GM23338 (cell line): ENCODE data around the gene ATP9B. TPM values are rescaled to one million over a fixed set of nuclear protein-coding genes. Genes with fewer than 3 reads are reported as not detected.

ENCODE experiments used
- ATAC-seq: fragments of 200-7000 bp; cut with Tn5 transposase; 3 replicates; pipeline ENCODE4 v1.9.1; 2020
- DNase-seq: peaks from one replicate; pipeline ENCODE4 v3.0.0-alpha.2; 2015; ENCODE audit warnings: low spot score
- H2AFZ ChIP-seq: fragments of 200-600 bp; sonication (generic); 2 replicates; pipeline ENCODE4 v1.8.0; 2016; ENCODE audit warnings: antibody characterized with exemption, mild to moderate bottlenecking, moderate library complexity
- H3F3A ChIP-seq: fragments of 200-600 bp; sonication (generic); replicated peaks from 2 replicates; pipeline ENCODE4 v1.8.0; 2017; ENCODE audit warnings: antibody characterized with exemption, mixed run types, low read depth
- H3K27ac ChIP-seq: fragments of 200-600 bp; sonication (generic); 2 replicates; pipeline ENCODE4 v1.6.1; 2016; ENCODE audit warnings: low read depth
- H3K27me3 ChIP-seq: fragments of 200-600 bp; sonication (generic); 2 replicates; pipeline ENCODE4 v1.8.0; 2016; ENCODE audit warnings: mild to moderate bottlenecking, mixed run types, moderate library complexity; ENCODE audit not compliant: insufficient read depth
- H3K36me3 ChIP-seq: fragments of 200-600 bp; sonication (generic); 2 replicates; pipeline ENCODE4 v1.8.0; 2016; ENCODE audit warnings: mild to moderate bottlenecking; ENCODE audit not compliant: insufficient read depth
- H3K4me1 ChIP-seq: fragments of 200-600 bp; sonication (generic); 2 replicates; pipeline ENCODE4 v1.8.0; 2016; ENCODE audit warnings: mild to moderate bottlenecking, moderate library complexity; ENCODE audit not compliant: insufficient read depth
- H3K4me2 ChIP-seq: fragments of 200-600 bp; sonication (generic); 2 replicates; pipeline ENCODE4 v1.7.1; 2017; ENCODE audit warnings: mixed run types
- H3K4me3 ChIP-seq: fragments of 200-600 bp; sonication (generic); 2 replicates; pipeline ENCODE4 v1.6.1; 2016; ENCODE audit warnings: mixed run types
- H3K79me2 ChIP-seq: fragments of 200-600 bp; sonication (generic); replicated peaks from 2 replicates; pipeline ENCODE4 v1.8.0; 2017; ENCODE audit warnings: mild to moderate bottlenecking; ENCODE audit not compliant: insufficient read depth
- H3K9me2 ChIP-seq: fragments of 200-600 bp; sonication (generic); 2 replicates; pipeline ENCODE4 v1.8.0; 2017; ENCODE audit not compliant: insufficient read depth
- H4K20me1 ChIP-seq: fragments of 200-600 bp; sonication (generic); replicated peaks from 2 replicates; pipeline ENCODE4 v1.8.0; 2017; ENCODE audit warnings: mild to moderate bottlenecking; ENCODE audit not compliant: insufficient read depth
- H3K27ac Mint-ChIP-seq: 2 replicates; pipeline ENCODE4 v1.8.0; 2020; ENCODE audit warnings: inconsistent platforms, mild to moderate bottlenecking, moderate library complexity, mixed read lengths
- H3K27me3 Mint-ChIP-seq: 3 replicates; pipeline ENCODE4 v1.8.0; 2022; ENCODE audit warnings: low read depth, mild to moderate bottlenecking, moderate library complexity, mixed read lengths, inconsistent platforms; ENCODE audit not compliant: insufficient read depth, poor library complexity
- H3K36me3 Mint-ChIP-seq: 3 replicates; pipeline ENCODE4 v1.8.0; 2021; ENCODE audit warnings: low read depth, mild to moderate bottlenecking, inconsistent platforms, moderate library complexity, mixed read lengths
- H3K4me1 Mint-ChIP-seq: 3 replicates; pipeline ENCODE4 v1.8.0; 2020; ENCODE audit warnings: mild to moderate bottlenecking, inconsistent platforms, mixed read lengths
- H3K4me3 Mint-ChIP-seq: 3 replicates; pipeline ENCODE4 v1.8.0; 2021; ENCODE audit warnings: moderate library complexity, mild to moderate bottlenecking, inconsistent platforms, mixed read lengths
- H3K9me3 Mint-ChIP-seq: 3 replicates; pipeline ENCODE4 v1.8.0; 2020; ENCODE audit warnings: moderate library complexity, mild to moderate bottlenecking, inconsistent platforms, mixed read lengths
- CREB1 ChIP-seq: fragments of 250-450 bp; sonication (Bioruptor Pico); IDR thresholded peaks from 2 replicates; pipeline ENCODE4 v1.5.0; 2020; ENCODE audit warnings: low read depth, mild to moderate bottlenecking, moderate library complexity
- EZH2 ChIP-seq: fragments of 200-600 bp; sonication (generic); IDR thresholded peaks from one replicate; pipeline ENCODE4 v1.8.0; 2017; ENCODE audit warnings: antibody characterized with exemption, mild to moderate bottlenecking, low read depth; ENCODE audit not compliant: unreplicated experiment
- EZH2phosphoT487 ChIP-seq: fragments of 200-600 bp; sonication (generic); IDR thresholded peaks from one replicate; pipeline ENCODE4 v1.8.1; 2018; ENCODE audit warnings: antibody characterized with exemption; ENCODE audit not compliant: unreplicated experiment
- JUNB ChIP-seq: IDR thresholded peaks from one replicate; pipeline ENCODE4 v1.6.1; 2016; ENCODE audit warnings: antibody characterized with exemption; ENCODE audit not compliant: unreplicated experiment
- NANOG ChIP-seq: IDR thresholded peaks from 2 replicates; pipeline ENCODE4 v1.6.1; 2016; ENCODE audit warnings: antibody characterized with exemption, borderline replicate concordance
- POLR2AphosphoS5 ChIP-seq: IDR thresholded peaks from 2 replicates; pipeline ENCODE4 v1.6.1; 2016; ENCODE audit warnings: antibody characterized with exemption, low read depth
- STAT1 ChIP-seq: IDR thresholded peaks from one replicate; pipeline ENCODE4 v1.6.1; 2016; ENCODE audit warnings: antibody characterized with exemption; ENCODE audit not compliant: unreplicated experiment
- ZNF114 ChIP-seq: fragments of 250-450 bp; sonication (Bioruptor Pico); IDR thresholded peaks from 2 replicates; pipeline ENCODE4 v1.5.0; 2020; ENCODE audit warnings: mild to moderate bottlenecking, moderate library complexity
- ZNF331 ChIP-seq: fragments of 250-450 bp; sonication (Bioruptor Pico); IDR thresholded peaks from 2 replicates; pipeline ENCODE4 v1.5.0; 2020; ENCODE audit warnings: low read depth, mild to moderate bottlenecking, moderate library complexity
- polyA plus RNA-seq: library from polyadenylated mRNA; unstranded; fragments of >200 nt; fragmentation: Nextera tagmentation; extraction: Ambion mirVana; gene quantifications from 2 replicates; pipeline ENCODE4 v1.2.1, GENCODE V29; 2016
- total RNA-seq: library from RNA; depleted of rRNA; stranded (reverse); fragments of >200 nt; shearing (Covaris generic); gene quantifications from 2 replicates; pipeline ENCODE4 v1.2.3, GENCODE V29; 2014
- TF ChIP-seq, protein P1 (sequence below): IDR thresholded peaks from one replicate; pipeline ENCODE4 v1.6.1; 2018; ENCODE audit warnings: antibody characterized with exemption; ENCODE audit not compliant: unreplicated experiment
- TF ChIP-seq, protein P2 (sequence below): IDR thresholded peaks from 2 replicates; pipeline ENCODE4 v1.6.1; 2016; ENCODE audit warnings: antibody characterized with exemption
- TF ChIP-seq, protein P3 (sequence below), 2 experiments: fragments of 200-600 bp in 1 of 2; sonication (generic) in 1 of 2; conservative IDR thresholded peaks; 2 replicates each; pipeline versions ENCODE4 v1.5.1 to v1.6.1; 2016 to 2017; ENCODE audit warnings: antibody characterized with exemption in 2 of 2, low read depth in 2 of 2, mild to moderate bottlenecking in 2 of 2, moderate library complexity in 1 of 2
- TF ChIP-seq, protein P4 (sequence below): fragments of 250-450 bp; sonication (Bioruptor Pico); IDR thresholded peaks from 2 replicates; pipeline ENCODE4 v1.5.0; 2020; ENCODE audit warnings: mild to moderate bottlenecking, moderate library complexity

Gene ATP9B
- total and polyA plus RNA-seq, 2 experiments from 2014 or later, result 14.2 to 25.6 TPM

DNA sequence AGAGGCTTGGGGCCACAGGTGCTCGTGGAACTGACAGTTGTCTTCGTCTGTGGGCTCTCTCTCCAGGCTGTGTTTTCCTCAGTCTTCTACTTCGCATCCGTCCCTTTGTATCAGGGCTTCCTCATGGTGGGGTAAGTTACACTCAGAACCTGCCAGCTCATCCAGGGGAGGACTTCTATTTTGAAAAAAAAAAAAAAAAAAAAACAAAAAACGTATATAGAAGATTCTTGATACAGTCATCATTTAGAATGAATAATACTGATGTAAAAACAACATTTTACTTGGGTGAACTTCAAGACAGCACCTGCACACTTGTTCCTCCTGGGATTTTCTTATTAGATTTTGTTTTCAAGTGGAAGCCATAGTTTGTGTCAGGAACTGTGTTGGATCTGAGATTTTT is 278.9 kb downstream of the ATP9B start:
- H3K79me2 ChIP-seq, result no peaks in the 10 kb centered on the region
- TF ChIP-seq, protein P1, sequence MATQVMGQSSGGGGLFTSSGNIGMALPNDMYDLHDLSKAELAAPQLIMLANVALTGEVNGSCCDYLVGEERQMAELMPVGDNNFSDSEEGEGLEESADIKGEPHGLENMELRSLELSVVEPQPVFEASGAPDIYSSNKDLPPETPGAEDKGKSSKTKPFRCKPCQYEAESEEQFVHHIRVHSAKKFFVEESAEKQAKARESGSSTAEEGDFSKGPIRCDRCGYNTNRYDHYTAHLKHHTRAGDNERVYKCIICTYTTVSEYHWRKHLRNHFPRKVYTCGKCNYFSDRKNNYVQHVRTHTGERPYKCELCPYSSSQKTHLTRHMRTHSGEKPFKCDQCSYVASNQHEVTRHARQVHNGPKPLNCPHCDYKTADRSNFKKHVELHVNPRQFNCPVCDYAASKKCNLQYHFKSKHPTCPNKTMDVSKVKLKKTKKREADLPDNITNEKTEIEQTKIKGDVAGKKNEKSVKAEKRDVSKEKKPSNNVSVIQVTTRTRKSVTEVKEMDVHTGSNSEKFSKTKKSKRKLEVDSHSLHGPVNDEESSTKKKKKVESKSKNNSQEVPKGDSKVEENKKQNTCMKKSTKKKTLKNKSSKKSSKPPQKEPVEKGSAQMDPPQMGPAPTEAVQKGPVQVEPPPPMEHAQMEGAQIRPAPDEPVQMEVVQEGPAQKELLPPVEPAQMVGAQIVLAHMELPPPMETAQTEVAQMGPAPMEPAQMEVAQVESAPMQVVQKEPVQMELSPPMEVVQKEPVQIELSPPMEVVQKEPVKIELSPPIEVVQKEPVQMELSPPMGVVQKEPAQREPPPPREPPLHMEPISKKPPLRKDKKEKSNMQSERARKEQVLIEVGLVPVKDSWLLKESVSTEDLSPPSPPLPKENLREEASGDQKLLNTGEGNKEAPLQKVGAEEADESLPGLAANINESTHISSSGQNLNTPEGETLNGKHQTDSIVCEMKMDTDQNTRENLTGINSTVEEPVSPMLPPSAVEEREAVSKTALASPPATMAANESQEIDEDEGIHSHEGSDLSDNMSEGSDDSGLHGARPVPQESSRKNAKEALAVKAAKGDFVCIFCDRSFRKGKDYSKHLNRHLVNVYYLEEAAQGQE, result no peak
- TF ChIP-seq CREB1 (no peak), POLR2AphosphoS5 (no peak), ZNF331 (no peak), JUNB (no peak), EZH2phosphoT487 (no peak), ZNF114 (CRISPR knock-in tag) (no peak), EZH2 (no peak), STAT1 (no peak), NANOG (no peak)
- TF ChIP-seq, protein P2, sequence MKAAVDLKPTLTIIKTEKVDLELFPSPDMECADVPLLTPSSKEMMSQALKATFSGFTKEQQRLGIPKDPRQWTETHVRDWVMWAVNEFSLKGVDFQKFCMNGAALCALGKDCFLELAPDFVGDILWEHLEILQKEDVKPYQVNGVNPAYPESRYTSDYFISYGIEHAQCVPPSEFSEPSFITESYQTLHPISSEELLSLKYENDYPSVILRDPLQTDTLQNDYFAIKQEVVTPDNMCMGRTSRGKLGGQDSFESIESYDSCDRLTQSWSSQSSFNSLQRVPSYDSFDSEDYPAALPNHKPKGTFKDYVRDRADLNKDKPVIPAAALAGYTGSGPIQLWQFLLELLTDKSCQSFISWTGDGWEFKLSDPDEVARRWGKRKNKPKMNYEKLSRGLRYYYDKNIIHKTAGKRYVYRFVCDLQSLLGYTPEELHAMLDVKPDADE, result no peak
- TF ChIP-seq, protein P3, sequence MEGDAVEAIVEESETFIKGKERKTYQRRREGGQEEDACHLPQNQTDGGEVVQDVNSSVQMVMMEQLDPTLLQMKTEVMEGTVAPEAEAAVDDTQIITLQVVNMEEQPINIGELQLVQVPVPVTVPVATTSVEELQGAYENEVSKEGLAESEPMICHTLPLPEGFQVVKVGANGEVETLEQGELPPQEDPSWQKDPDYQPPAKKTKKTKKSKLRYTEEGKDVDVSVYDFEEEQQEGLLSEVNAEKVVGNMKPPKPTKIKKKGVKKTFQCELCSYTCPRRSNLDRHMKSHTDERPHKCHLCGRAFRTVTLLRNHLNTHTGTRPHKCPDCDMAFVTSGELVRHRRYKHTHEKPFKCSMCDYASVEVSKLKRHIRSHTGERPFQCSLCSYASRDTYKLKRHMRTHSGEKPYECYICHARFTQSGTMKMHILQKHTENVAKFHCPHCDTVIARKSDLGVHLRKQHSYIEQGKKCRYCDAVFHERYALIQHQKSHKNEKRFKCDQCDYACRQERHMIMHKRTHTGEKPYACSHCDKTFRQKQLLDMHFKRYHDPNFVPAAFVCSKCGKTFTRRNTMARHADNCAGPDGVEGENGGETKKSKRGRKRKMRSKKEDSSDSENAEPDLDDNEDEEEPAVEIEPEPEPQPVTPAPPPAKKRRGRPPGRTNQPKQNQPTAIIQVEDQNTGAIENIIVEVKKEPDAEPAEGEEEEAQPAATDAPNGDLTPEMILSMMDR (conservative IDR thresholded peaks at IDR 0.05; ENCODE audit: low read depth in 2 of 2), result no peak
- TF ChIP-seq, protein P4, sequence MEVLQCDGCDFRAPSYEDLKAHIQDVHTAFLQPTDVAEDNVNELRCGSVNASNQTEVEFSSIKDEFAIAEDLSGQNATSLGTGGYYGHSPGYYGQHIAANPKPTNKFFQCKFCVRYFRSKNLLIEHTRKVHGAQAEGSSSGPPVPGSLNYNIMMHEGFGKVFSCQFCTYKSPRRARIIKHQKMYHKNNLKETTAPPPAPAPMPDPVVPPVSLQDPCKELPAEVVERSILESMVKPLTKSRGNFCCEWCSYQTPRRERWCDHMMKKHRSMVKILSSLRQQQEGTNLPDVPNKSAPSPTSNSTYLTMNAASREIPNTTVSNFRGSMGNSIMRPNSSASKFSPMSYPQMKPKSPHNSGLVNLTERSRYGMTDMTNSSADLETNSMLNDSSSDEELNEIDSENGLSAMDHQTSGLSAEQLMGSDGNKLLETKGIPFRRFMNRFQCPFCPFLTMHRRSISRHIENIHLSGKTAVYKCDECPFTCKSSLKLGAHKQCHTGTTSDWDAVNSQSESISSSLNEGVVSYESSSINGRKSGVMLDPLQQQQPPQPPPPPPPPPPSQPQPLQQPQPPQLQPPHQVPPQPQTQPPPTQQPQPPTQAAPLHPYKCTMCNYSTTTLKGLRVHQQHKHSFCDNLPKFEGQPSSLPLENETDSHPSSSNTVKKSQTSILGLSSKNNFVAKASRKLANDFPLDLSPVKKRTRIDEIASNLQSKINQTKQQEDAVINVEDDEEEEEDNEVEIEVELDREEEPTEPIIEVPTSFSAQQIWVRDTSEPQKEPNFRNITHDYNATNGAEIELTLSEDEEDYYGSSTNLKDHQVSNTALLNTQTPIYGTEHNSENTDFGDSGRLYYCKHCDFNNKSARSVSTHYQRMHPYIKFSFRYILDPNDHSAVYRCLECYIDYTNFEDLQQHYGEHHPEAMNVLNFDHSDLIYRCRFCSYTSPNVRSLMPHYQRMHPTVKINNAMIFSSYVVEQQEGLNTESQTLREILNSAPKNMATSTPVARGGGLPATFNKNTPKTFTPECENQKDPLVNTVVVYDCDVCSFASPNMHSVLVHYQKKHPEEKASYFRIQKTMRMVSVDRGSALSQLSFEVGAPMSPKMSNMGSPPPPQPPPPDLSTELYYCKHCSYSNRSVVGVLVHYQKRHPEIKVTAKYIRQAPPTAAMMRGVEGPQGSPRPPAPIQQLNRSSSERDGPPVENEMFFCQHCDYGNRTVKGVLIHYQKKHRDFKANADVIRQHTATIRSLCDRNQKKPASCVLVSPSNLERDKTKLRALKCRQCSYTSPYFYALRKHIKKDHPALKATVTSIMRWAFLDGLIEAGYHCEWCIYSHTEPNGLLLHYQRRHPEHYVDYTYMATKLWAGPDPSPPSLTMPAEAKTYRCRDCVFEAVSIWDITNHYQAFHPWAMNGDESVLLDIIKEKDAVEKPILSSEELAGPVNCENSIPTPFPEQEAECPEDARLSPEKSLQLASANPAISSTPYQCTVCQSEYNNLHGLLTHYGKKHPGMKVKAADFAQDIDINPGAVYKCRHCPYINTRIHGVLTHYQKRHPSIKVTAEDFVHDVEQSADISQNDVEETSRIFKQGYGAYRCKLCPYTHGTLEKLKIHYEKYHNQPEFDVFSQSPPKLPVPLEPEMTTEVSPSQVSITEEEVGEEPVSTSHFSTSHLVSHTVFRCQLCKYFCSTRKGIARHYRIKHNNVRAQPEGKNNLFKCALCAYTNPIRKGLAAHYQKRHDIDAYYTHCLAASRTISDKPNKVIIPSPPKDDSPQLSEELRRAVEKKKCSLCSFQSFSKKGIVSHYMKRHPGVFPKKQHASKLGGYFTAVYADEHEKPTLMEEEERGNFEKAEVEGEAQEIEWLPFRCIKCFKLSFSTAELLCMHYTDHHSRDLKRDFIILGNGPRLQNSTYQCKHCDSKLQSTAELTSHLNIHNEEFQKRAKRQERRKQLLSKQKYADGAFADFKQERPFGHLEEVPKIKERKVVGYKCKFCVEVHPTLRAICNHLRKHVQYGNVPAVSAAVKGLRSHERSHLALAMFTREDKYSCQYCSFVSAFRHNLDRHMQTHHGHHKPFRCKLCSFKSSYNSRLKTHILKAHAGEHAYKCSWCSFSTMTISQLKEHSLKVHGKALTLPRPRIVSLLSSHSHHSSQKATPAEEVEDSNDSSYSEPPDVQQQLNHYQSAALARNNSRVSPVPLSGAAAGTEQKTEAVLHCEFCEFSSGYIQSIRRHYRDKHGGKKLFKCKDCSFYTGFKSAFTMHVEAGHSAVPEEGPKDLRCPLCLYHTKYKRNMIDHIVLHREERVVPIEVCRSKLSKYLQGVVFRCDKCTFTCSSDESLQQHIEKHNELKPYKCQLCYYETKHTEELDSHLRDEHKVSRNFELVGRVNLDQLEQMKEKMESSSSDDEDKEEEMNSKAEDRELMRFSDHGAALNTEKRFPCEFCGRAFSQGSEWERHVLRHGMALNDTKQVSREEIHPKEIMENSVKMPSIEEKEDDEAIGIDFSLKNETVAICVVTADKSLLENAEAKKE (CRISPR knock-in tag), result no peak
- Mint-ChIP-seq H3K4me1 (no peaks in the 10 kb centered on the region; the same call in 1 of the 3 replicates), H3K36me3 (peaks cover 34% of the 10 kb centered on the region), H3K27me3 (peaks cover 2% of the 10 kb centered on the region), H3K4me3 (no peak overlapping the region), H3K27ac (no peak overlapping the region), H3K9me3 (no peaks in the 10 kb centered on the region)
- no peak overlapping the region for H3K27ac ChIP-seq
- no peak overlapping the region for H3K4me2 ChIP-seq
- H3K36me3 ChIP-seq, result peaks cover 5% of the 10 kb centered on the region; the same call in 1 of the 2 replicates
- H2AFZ ChIP-seq, result no peak overlapping the region
- no peak for DNase-seq
- no peak for ATAC-seq
- no peaks in the 10 kb centered on the region for H3K27me3 ChIP-seq
- H3F3A ChIP-seq, result no peaks in the 10 kb centered on the region
- no peaks in the 10 kb centered on the region for H3K9me2 ChIP-seq
- no peaks in the 10 kb centered on the region for H3K4me1 ChIP-seq
- H4K20me1 ChIP-seq, result no peaks in the 10 kb centered on the region
- no peak overlapping the region for H3K4me3 ChIP-seq
